Calu3 (cell line): ENCODE data around the gene RBL2. TPM values are rescaled to one million over a fixed set of nuclear protein-coding genes. Genes with fewer than 3 reads are reported as not detected.
"Not testable (repeated sequence)": the region's sequence is repeated elsewhere in the genome, so short reads cannot be mapped to it uniquely, and the experiment has no call there.

Source experiments
- Bru-seq: library from RNA; stranded (reverse); fragments of 400-500 nt; gene quantifications from one replicate; lab custom pipeline; 2021; lab: Mats Ljungman, UMichigan
- BruChase-seq, 2 experiments: library from RNA; stranded (reverse); fragments of 400-500 nt; gene quantifications; one replicate each; lab custom pipeline; 2021; lab: Mats Ljungman, UMichigan
- BruUV-seq: library from RNA; stranded (reverse); fragments of 400-500 nt; replicated peaks from 2 replicates; lab custom pipeline; 2021; lab: Mats Ljungman, UMichigan
- CTCF ChIA-PET: fragments of 300-600 bp; sonication (Branson Sonifier 250); formaldehyde crosslinking; loops from one replicate; lab custom pipeline; 2022; ENCODE audit warnings: antibody characterized with exemption; lab: Charles Lee
- DNase-seq: peaks from one replicate; pipeline ENCODE4 v3.0.0; 2022
- H3K27ac Mint-ChIP-seq: one replicate; pipeline ENCODE4 v1.8.0; 2022; ENCODE audit warnings: mixed read lengths; ENCODE audit not compliant: unreplicated experiment
- H3K27me3 Mint-ChIP-seq: one replicate; pipeline ENCODE4 v1.8.0; 2022; ENCODE audit warnings: mixed read lengths; ENCODE audit not compliant: unreplicated experiment
- H3K36me3 Mint-ChIP-seq: one replicate; pipeline ENCODE4 v1.8.0; 2022; ENCODE audit warnings: mild to moderate bottlenecking, moderate library complexity, mixed read lengths; ENCODE audit not compliant: insufficient read depth, unreplicated experiment
- H3K4me1 Mint-ChIP-seq: one replicate; pipeline ENCODE4 v1.8.0; 2022; ENCODE audit warnings: mild to moderate bottlenecking, low read depth, mixed read lengths; ENCODE audit not compliant: unreplicated experiment
- H3K4me3 Mint-ChIP-seq: one replicate; pipeline ENCODE4 v1.8.0; 2022; ENCODE audit warnings: mild to moderate bottlenecking, low read depth, moderate library complexity, mixed read lengths; ENCODE audit not compliant: unreplicated experiment
- H3K9me3 Mint-ChIP-seq: one replicate; pipeline ENCODE4 v1.8.0; 2022; ENCODE audit warnings: low read depth, mixed read lengths; ENCODE audit not compliant: unreplicated experiment
- CTCF ChIP-seq: fragments of 200-600 bp; IDR thresholded peaks from one replicate; pipeline ENCODE4 v1.8.0; 2022; ENCODE audit warnings: antibody characterized with exemption; ENCODE audit not compliant: unreplicated experiment
- intact Hi-C: fragments of 100-400 bp; cut with micrococcal nuclease; formaldehyde crosslinking; loops from one replicate; pipeline ENCODE4 v1.10.0; 2022; ENCODE audit not compliant: unreplicated experiment
- long read RNA-seq: library from polyadenylated mRNA; stranded (forward); transcript quantifications from one replicate; pipeline ENCODE4 v2.0.0, GENCODE V29; 2022
- total RNA-seq: library from RNA; stranded (reverse); gene quantifications from 2 replicates; pipeline ENCODE4 v1.2.3, GENCODE V29; 2022

The RBL2 gene, protein sequence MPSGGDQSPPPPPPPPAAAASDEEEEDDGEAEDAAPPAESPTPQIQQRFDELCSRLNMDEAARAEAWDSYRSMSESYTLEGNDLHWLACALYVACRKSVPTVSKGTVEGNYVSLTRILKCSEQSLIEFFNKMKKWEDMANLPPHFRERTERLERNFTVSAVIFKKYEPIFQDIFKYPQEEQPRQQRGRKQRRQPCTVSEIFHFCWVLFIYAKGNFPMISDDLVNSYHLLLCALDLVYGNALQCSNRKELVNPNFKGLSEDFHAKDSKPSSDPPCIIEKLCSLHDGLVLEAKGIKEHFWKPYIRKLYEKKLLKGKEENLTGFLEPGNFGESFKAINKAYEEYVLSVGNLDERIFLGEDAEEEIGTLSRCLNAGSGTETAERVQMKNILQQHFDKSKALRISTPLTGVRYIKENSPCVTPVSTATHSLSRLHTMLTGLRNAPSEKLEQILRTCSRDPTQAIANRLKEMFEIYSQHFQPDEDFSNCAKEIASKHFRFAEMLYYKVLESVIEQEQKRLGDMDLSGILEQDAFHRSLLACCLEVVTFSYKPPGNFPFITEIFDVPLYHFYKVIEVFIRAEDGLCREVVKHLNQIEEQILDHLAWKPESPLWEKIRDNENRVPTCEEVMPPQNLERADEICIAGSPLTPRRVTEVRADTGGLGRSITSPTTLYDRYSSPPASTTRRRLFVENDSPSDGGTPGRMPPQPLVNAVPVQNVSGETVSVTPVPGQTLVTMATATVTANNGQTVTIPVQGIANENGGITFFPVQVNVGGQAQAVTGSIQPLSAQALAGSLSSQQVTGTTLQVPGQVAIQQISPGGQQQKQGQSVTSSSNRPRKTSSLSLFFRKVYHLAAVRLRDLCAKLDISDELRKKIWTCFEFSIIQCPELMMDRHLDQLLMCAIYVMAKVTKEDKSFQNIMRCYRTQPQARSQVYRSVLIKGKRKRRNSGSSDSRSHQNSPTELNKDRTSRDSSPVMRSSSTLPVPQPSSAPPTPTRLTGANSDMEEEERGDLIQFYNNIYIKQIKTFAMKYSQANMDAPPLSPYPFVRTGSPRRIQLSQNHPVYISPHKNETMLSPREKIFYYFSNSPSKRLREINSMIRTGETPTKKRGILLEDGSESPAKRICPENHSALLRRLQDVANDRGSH
- total RNA-seq: 59.9 and 62.8 TPM in 2 replicates
- Bru-seq, nascent RNA: percentile 82 among the genes with signal in this experiment
- percentile 85 among the genes with signal in this experiment for BruChase-seq, experiment 1, labeled RNA remaining after a 6-hour chase
- BruChase-seq, experiment 2, labeled RNA remaining after a 2-hour chase: percentile 80 among the genes with signal in this experiment
- long read RNA-seq, full-length matches to known transcripts: 12 of 28 reads
- long read RNA-seq, partial matches to known transcripts: 8 of 28 reads
- long read RNA-seq, other reads (novel, unspliced or antisense): 8 of 28 reads

GRCh38 chr16:53434377-53435065 is at the start of gene RBL2:
Gene RBL2, plus strand, starts transcription at chr16:53434471. Its CDS starts 86 bp downstream, at chr16:53434557.
- no peaks in the 10 kb centered on the region for H3K27me3 Mint-ChIP-seq
- no TSS peak for BruUV-seq
- peak; percentile 91 for DNase-seq
- H3K9me3 Mint-ChIP-seq: no peaks in the 10 kb centered on the region
- CTCF ChIA-PET: no interaction called here
- H3K27ac Mint-ChIP-seq: peak within 1 kb of the TSS; percentile 92
- peaks cover 28% of the 10 kb centered on the region for H3K4me1 Mint-ChIP-seq
- peak within 1 kb of the TSS; percentile 76 for H3K4me3 Mint-ChIP-seq
- intact Hi-C loops: no loop called here
- TF ChIP-seq CTCF: no peak
- H3K36me3 Mint-ChIP-seq: peaks cover 25% of the 10 kb centered on the region

GRCh38 chr16:53384610-53385009 is 49.7 kb upstream of the RBL2 start:
- CTCF ChIA-PET, BruUV-seq, DNase-seq, intact Hi-C loops, H3K4me1 Mint-ChIP-seq, H3K27me3 Mint-ChIP-seq, H3K27ac Mint-ChIP-seq, H3K9me3 Mint-ChIP-seq, H3K36me3 Mint-ChIP-seq, H3K4me3 Mint-ChIP-seq: not testable (repeated sequence)

GRCh38 chr16:53404959-53405358 is 29.3 kb upstream of the RBL2 start:
- Mint-ChIP-seq H3K9me3 (no peaks in the 10 kb centered on the region), H3K27ac (no peak overlapping the region), H3K27me3 (no peaks in the 10 kb centered on the region), H3K36me3 (no peaks in the 10 kb centered on the region), H3K4me3 (no peak overlapping the region), H3K4me1 (no peaks in the 10 kb centered on the region)
- intact Hi-C loops: no loop called here
- no TSS peak for BruUV-seq
- CTCF ChIA-PET: interaction anchor here (1.2 kb wide), 1 partner anchor 10 kb away, joined by 3 read pairs; no protein-coding TSS in a partner anchor
- TF ChIP-seq CTCF: no peak
- no peak for DNase-seq

- intact Hi-C loops: no loop called here
Measured at GRCh38 chr16:53412549-53412948, 21.7 kb upstream of the RBL2 start.

More at GRCh38 chr16:53412549-53412948, 21.7 kb upstream of the RBL2 start:
- CTCF ChIA-PET: interaction anchor here (0.7 kb wide), 1 partner anchor 109 kb away, joined by 3 read pairs; no protein-coding TSS in a partner anchor
- no peak overlapping the region for H3K4me3 Mint-ChIP-seq
- no TSS peak for BruUV-seq
- H3K9me3 Mint-ChIP-seq: no peaks in the 10 kb centered on the region
- no peak overlapping the region for H3K27ac Mint-ChIP-seq
- no peak for DNase-seq
- peaks cover 12% of the 10 kb centered on the region for H3K36me3 Mint-ChIP-seq
- no peaks in the 10 kb centered on the region for H3K27me3 Mint-ChIP-seq
- peaks cover 21% of the 10 kb centered on the region for H3K4me1 Mint-ChIP-seq
- TF ChIP-seq CTCF: no peak
